K562 (cell line): ENCODE results near the gene SS18L1. TPM values are rescaled to one million over a fixed set of nuclear protein-coding genes. Genes with fewer than 3 reads are reported as not detected.

Experiments used
- GABPB2 ChIP-seq: fragments of 250-450 bp; sonication (Bioruptor Pico); conservative IDR thresholded peaks from 2 replicates; pipeline ENCODE4 v1.5.1; 2021; ENCODE audit warnings: mild to moderate bottlenecking
- MGA ChIP-seq: fragments of 450-650 bp; IDR thresholded peaks from 2 replicates; pipeline ENCODE4 v1.6.1; 2016; ENCODE audit warnings: mild to moderate bottlenecking, moderate library complexity
- NR2F6 ChIP-seq: fragments of 450-650 bp; formaldehyde crosslinking; IDR thresholded peaks from 2 replicates; pipeline ENCODE4 v1.4.0; 2020; ENCODE audit warnings: mild to moderate bottlenecking
- TOE1 ChIP-seq, 2 experiments: fragments of 450-650 bp in 1 of 2; sonication (generic) in 1 of 2; formaldehyde crosslinking in 1 of 2; IDR thresholded peaks; 2 replicates each; pipeline versions ENCODE4 v1.7.1 to v1.8.0; 2016 to 2022; ENCODE audit warnings: borderline replicate concordance in 2 of 2, mild to moderate bottlenecking in 2 of 2, antibody characterized with exemption in 1 of 2, inconsistent platforms in 1 of 2, low read depth in 1 of 2, missing genetic modification reagents in 1 of 2, moderate library complexity in 1 of 2
- ZNF778 ChIP-seq: fragments of 450-650 bp; formaldehyde crosslinking; IDR thresholded peaks from 2 replicates; pipeline ENCODE4 v1.4.0; 2020; ENCODE audit warnings: mild to moderate bottlenecking, moderate library complexity
- polyA plus RNA-seq, 8 experiments: library from polyadenylated mRNA; depleted of rRNA in 4 of 8; stranded (reverse) in 5 of 8; unstranded in 3 of 8; fragments of >200 nt; fragmentation: Nextera tagmentation in 2 of 8; fragmentation: Illumina TruSeq in 1 of 8; extraction: Ambion mirVana in 2 of 8; extraction: Trizol in 1 of 8; gene quantifications; 2 replicates each; pipeline versions ENCODE4 v1.2.1 to v1.2.3, GENCODE V29; 2011 to 2014; ENCODE audit warnings: inconsistent platforms in 1 of 8, missing spikeins in 1 of 8
- total RNA-seq, 7 experiments: library from RNA; depleted of rRNA in 6 of 7; stranded (reverse); fragments of >200 nt in 6 of 7; fragmentation: Illumina TruSeq in 2 of 7; extraction: Trizol in 2 of 7; gene quantifications; 2 replicates each; pipeline versions ENCODE4 v1.2.1 to v1.2.3, GENCODE V29; 2011 to 2021; ENCODE audit warnings: low replicate concordance in 1 of 7

The SS18L1 gene
- total and polyA plus RNA-seq, 9 of the 15 experiments (the other 6 are each of a cell fraction or from before 2014, with no cell fraction given), result 2.7 to 28.3 (median 15.1) TPM

GRCh38 chr20:62224113-62224855 is 80.7 kb downstream of the SS18L1 start (continued):
- no peak for TF ChIP-seq MGA
- TF ChIP-seq ZNF778 (CRISPR knock-in tag), result no peak
- TF ChIP-seq GABPB2 (CRISPR knock-in tag), result no peak
- TF ChIP-seq TOE1 (IDR thresholded peaks at IDR 0.05; ENCODE audit: borderline replicate concordance), result no peak
- TF ChIP-seq TOE1 (CRISPR knock-in tag; IDR thresholded peaks at IDR 0.05; ENCODE audit: borderline replicate concordance, low read depth), result no peak
- TF ChIP-seq NR2F6 (CRISPR knock-in tag), result no peak
